Skeletal muscle tissue (tissue), 4 donors: ENCODE measurements around the gene TMEM258. TPM values are rescaled to one million over a fixed set of nuclear protein-coding genes. Genes with fewer than 3 reads are reported as not detected.

Experiments used
- H3K27ac ChIP-seq: one replicate; pipeline ENCODE4 v1.7.0; 2013; ENCODE audit warnings: mild to moderate bottlenecking, low read depth, low read length, inconsistent platforms
- H3K27me3 ChIP-seq, 3 donors: one replicate each; pipeline ENCODE4 v1.7.0; 2013; ENCODE audit warnings: low read length in 3 of 3; ENCODE audit not compliant: control insufficient read depth in 3 of 3, insufficient read depth in 3 of 3
- H3K36me3 ChIP-seq, 3 donors: one replicate each; pipeline ENCODE4 v1.7.0; 2013; ENCODE audit warnings: low read length in 3 of 3; ENCODE audit not compliant: control insufficient read depth in 3 of 3, insufficient read depth in 3 of 3
- H3K4me1 ChIP-seq, 3 donors: one replicate each; pipeline ENCODE4 v1.7.0; 2013; ENCODE audit warnings: low read length in 3 of 3, mild to moderate bottlenecking in 3 of 3; ENCODE audit not compliant: control insufficient read depth in 3 of 3, insufficient read depth in 3 of 3
- H3K4me3 ChIP-seq, 3 donors: one replicate each; pipeline ENCODE4 v1.7.0; 2013; ENCODE audit warnings: low read length in 3 of 3
- H3K9ac ChIP-seq, 3 donors: one replicate each; pipeline ENCODE4 v1.7.0; 2013; ENCODE audit warnings: low read length in 3 of 3, mild to moderate bottlenecking in 3 of 3, moderate library complexity in 2 of 3, low read depth in 1 of 3
- H3K9me3 ChIP-seq, 3 donors: one replicate each; pipeline ENCODE4 v1.7.0; 2013; ENCODE audit warnings: low read length in 3 of 3; ENCODE audit not compliant: control insufficient read depth in 3 of 3
- total RNA-seq: library from RNA; depleted of rRNA; stranded (reverse); fragments of >200 nt; gene quantifications from one replicate; pipeline ENCODE4 v1.2.3, GENCODE V29; 2014
- donor health status: Osteomylitis.

TMEM258 gene
- total RNA-seq, 1 donor from 2014 or later, result 118 TPM

GRCh38 chr11:61769946-61770683 is 22.3 kb downstream of the TMEM258 start:
- Histone ChIP-seq H3K27me3 (no peaks in the 10 kb centered on the region), H3K4me1 (no peaks in the 10 kb centered on the region), H3K4me3 (no peak overlapping the region), H3K27ac (no peak overlapping the region), H3K9me3 (no peaks in the 10 kb centered on the region), H3K36me3 (no peaks in the 10 kb centered on the region), H3K9ac (no peak overlapping the region)

GRCh38 chr11:61769169-61769920 is 23.1 kb downstream of the TMEM258 start:
- Histone ChIP-seq H3K4me1 (no peaks in the 10 kb centered on the region), H3K36me3 (no peaks in the 10 kb centered on the region), H3K27ac (no peak overlapping the region), H3K9ac (no peak overlapping the region), H3K9me3 (no peaks in the 10 kb centered on the region), H3K4me3 (no peak overlapping the region), H3K27me3 (peaks cover 0 to 4% (median 3%) of the 10 kb centered on the region in 3 donors)

- no peak overlapping the region for H3K4me3 ChIP-seq
- H3K27me3 ChIP-seq, result peaks cover 0 to 12% (median 9%) of the 10 kb centered on the region in 3 donors
- no peaks in the 10 kb centered on the region for H3K9me3 ChIP-seq
- no peaks in the 10 kb centered on the region for H3K4me1 ChIP-seq
- H3K36me3 ChIP-seq, result no peaks in the 10 kb centered on the region
- no peak overlapping the region for H3K27ac ChIP-seq
- H3K9ac ChIP-seq, result no peak overlapping the region
Measured at GRCh38 chr11:61768376-61769076, 23.9 kb downstream of the TMEM258 start.

- Histone ChIP-seq H3K4me3 (no peak overlapping the region), H3K36me3 (no peaks in the 10 kb centered on the region), H3K27ac (no peak overlapping the region), H3K27me3 (peaks cover 10 to 31% (median 27%) of the 10 kb centered on the region in 3 donors), H3K4me1 (no peaks in the 10 kb centered on the region), H3K9ac (no peak overlapping the region), H3K9me3 (no peaks in the 10 kb centered on the region)
Measured at GRCh38 chr11:61766353-61766841, 26.0 kb downstream of the TMEM258 start.

- Histone ChIP-seq H3K9ac (no peak overlapping the region), H3K9me3 (no peaks in the 10 kb centered on the region), H3K27ac (no peak overlapping the region), H3K27me3 (peaks cover 10 to 36% (median 29%) of the 10 kb centered on the region in 3 donors), H3K36me3 (no peaks in the 10 kb centered on the region), H3K4me1 (no peaks in the 10 kb centered on the region), H3K4me3 (no peak overlapping the region)
Measured at GRCh38 chr11:61765550-61766253, 26.7 kb downstream of the TMEM258 start.

GRCh38 chr11:61764606-61765260 is 27.7 kb downstream of the TMEM258 start:
- H3K4me3 ChIP-seq, result no peak overlapping the region
- H3K27me3 ChIP-seq, result peaks cover 10 to 38% (median 32%) of the 10 kb centered on the region in 3 donors
- no peak overlapping the region for H3K27ac ChIP-seq
- H3K9ac ChIP-seq, result no peak overlapping the region
- no peaks in the 10 kb centered on the region for H3K36me3 ChIP-seq
- H3K4me1 ChIP-seq, result no peaks in the 10 kb centered on the region
- no peaks in the 10 kb centered on the region for H3K9me3 ChIP-seq

GRCh38 chr11:61763930-61764605 is 28.3 kb downstream of the TMEM258 start:
- Histone ChIP-seq H3K9ac (no peak overlapping the region), H3K36me3 (no peaks in the 10 kb centered on the region), H3K4me1 (no peaks in the 10 kb centered on the region), H3K9me3 (no peaks in the 10 kb centered on the region), H3K27ac (no peak overlapping the region), H3K4me3 (no peak overlapping the region), H3K27me3 (peaks cover 10 to 39% (median 32%) of the 10 kb centered on the region in 3 donors)

- no peaks in the 10 kb centered on the region for H3K9me3 ChIP-seq
- peaks cover 10 to 45% (median 36%) of the 10 kb centered on the region in 3 donors for H3K27me3 ChIP-seq
- H3K27ac ChIP-seq, result no peak overlapping the region
- H3K9ac ChIP-seq, result no peak overlapping the region
- H3K4me1 ChIP-seq, result no peaks in the 10 kb centered on the region
- no peak overlapping the region for H3K4me3 ChIP-seq
- H3K36me3 ChIP-seq, result no peaks in the 10 kb centered on the region
Measured at GRCh38 chr11:61762798-61763197, 29.6 kb downstream of the TMEM258 start.

- no peak overlapping the region for H3K9ac ChIP-seq
- H3K27ac ChIP-seq, result no peak overlapping the region
- H3K27me3 ChIP-seq, result peaks cover 10 to 45% (median 36%) of the 10 kb centered on the region in 3 donors
- H3K4me1 ChIP-seq, result no peaks in the 10 kb centered on the region
- no peaks in the 10 kb centered on the region for H3K9me3 ChIP-seq
- no peak overlapping the region for H3K4me3 ChIP-seq
- H3K36me3 ChIP-seq, result no peaks in the 10 kb centered on the region
Measured at GRCh38 chr11:61762223-61762615, 30.2 kb downstream of the TMEM258 start.
